Transverse colon (tissue), 4 donors: ENCODE results near the gene KLC3. TPM values are rescaled to one million over a fixed set of nuclear protein-coding genes. Genes with fewer than 3 reads are reported as not detected.

Experiments
- DNase-seq: peaks from one replicate; pipeline ENCODE4 v3.0.0-alpha.2; 2019
- H3K27ac ChIP-seq, 4 donors: fragments of 200-600 bp; sonication (generic); 2 replicates each; pipeline ENCODE4 v1.5.1; 2016 to 2018; ENCODE audit warnings: inconsistent platforms in 4 of 4
- H3K27me3 ChIP-seq: fragments of 200-600 bp; sonication (generic); 2 replicates; pipeline ENCODE4 v1.5.1; 2017; ENCODE audit warnings: inconsistent platforms
- H3K36me3 ChIP-seq, 4 donors: fragments of 200-600 bp; sonication (generic); 2 replicates each; pipeline ENCODE4 v1.5.1; 2017 to 2019; ENCODE audit warnings: inconsistent platforms in 4 of 4
- H3K4me1 ChIP-seq, 4 donors: fragments of 200-600 bp; sonication (generic); 2 replicates each; pipeline ENCODE4 v1.5.1; 2017 to 2020; ENCODE audit warnings: inconsistent platforms in 4 of 4
- H3K4me3 ChIP-seq, 4 donors: fragments of 200-600 bp; sonication (generic); 1 replicate in 1 of 4; 2 replicates in 3 of 4; pipeline versions ENCODE4 v1.5.1 to v1.6.1; 2017 to 2019; ENCODE audit warnings: inconsistent platforms in 4 of 4
- H3K9me3 ChIP-seq, 2 donors: fragments of 200-600 bp; sonication (generic); 2 replicates each; pipeline ENCODE4 v1.5.1; 2017 to 2019; ENCODE audit warnings: inconsistent platforms in 2 of 2
- CTCF ChIP-seq, 5 experiments: fragments of 200-600 bp in 3 of 5; fragments of 450-650 bp in 2 of 5; sonication (generic) in 3 of 5; IDR thresholded peaks; 1 replicate in 2 of 5; 2 replicates in 3 of 5; pipeline ENCODE4 v1.5.1; 2016 to 2017; ENCODE audit warnings: antibody characterized with exemption in 5 of 5, inconsistent platforms in 3 of 5, mild to moderate bottlenecking in 2 of 5, moderate library complexity in 1 of 5
- EP300 ChIP-seq: sonication (generic); formaldehyde crosslinking; IDR thresholded peaks from one replicate; pipeline ENCODE4 v1.6.1; 2017; ENCODE audit warnings: antibody characterized with exemption, low read depth
- POLR2A ChIP-seq: fragments of 450-650 bp; IDR thresholded peaks from one replicate; pipeline ENCODE4 v1.6.1; 2016; ENCODE audit warnings: antibody characterized with exemption, mild to moderate bottlenecking, moderate library complexity
- POLR2AphosphoS5 ChIP-seq, 3 donors: sonication (generic); formaldehyde crosslinking; IDR thresholded peaks; one replicate each; pipeline ENCODE4 v1.6.1; 2016; ENCODE audit warnings: antibody characterized with exemption in 3 of 3
- WGBS, 2 donors: methylation state at CpG; one replicate each; pipeline ENCODE4 v1.1.5; 2018; ENCODE audit warnings: low coverage in 1 of 2; 5-methylcytosine and 5-hydroxymethylcytosine counted together
- in situ Hi-C, 4 donors: fragments of 200-750 bp; cut with MboI; loops; one replicate each; pipeline versions ENCODE4 v1.15.0 to v1.15.1; 2017; ENCODE audit warnings: low sequenced_read_pairs in 3 of 4, low pct_ligation_motif_present in 1 of 4, low pct_unique_long_range_greater_than_20kb in 1 of 4
- intact Hi-C: fragments of 100-400 bp; cut with DNase I; formaldehyde crosslinking; loops from one replicate; pipeline ENCODE4 v1.15.1; 2023; ENCODE audit warnings: low total_unique reads
- total RNA-seq, 4 donors: library from RNA; depleted of rRNA; stranded (reverse); fragments of >200 nt; gene quantifications; one replicate each; pipeline ENCODE4 v1.1.0, GENCODE V29; 2016

The KLC3 gene
- total RNA-seq, 4 donors from 2014 or later, result not detected

GRCh38 chr19:45391871-45392665 lies 51.5 kb downstream of the KLC3 start:
- no peak for DNase-seq
- Histone ChIP-seq H3K4me3 (no peak overlapping the region), H3K27me3 (peaks cover 14% of the 10 kb centered on the region), H3K4me1 (no peaks in the 10 kb centered on the region), H3K9me3 (no peaks in the 10 kb centered on the region), H3K36me3 (no peaks in the 10 kb centered on the region), H3K27ac (no peak overlapping the region)
- WGBS, 2 donors, result 92% methylated on average over 17 of the region's 21 CpGs; no CpG with 5 or more reads in 1 of the 2 donors
- in situ Hi-C loops, result no loop called here
- TF ChIP-seq EP300 (no peak), CTCF (IDR thresholded peaks at IDR 0.05) (no peak), POLR2AphosphoS5 (IDR thresholded peaks at IDR 0.05) (no peak)
- intact Hi-C loops, result no loop called here

GRCh38 chr19:45395821-45396617 lies 55.5 kb downstream of the KLC3 start:
- in situ Hi-C loops, result no loop called here
- DNase-seq, result no peak

GRCh38 chr19:45400192-45400591 lies 59.6 kb downstream of the KLC3 start:
- intact Hi-C loops (no loop called here), in situ Hi-C loops (no loop called here)
- TF ChIP-seq POLR2AphosphoS5 (IDR thresholded peaks at IDR 0.05) (no peak), CTCF (IDR thresholded peaks at IDR 0.05) (no peak), EP300 (no peak), POLR2A (no peak)
- no peaks in the 10 kb centered on the region for H3K36me3 ChIP-seq
- no peaks in the 10 kb centered on the region for H3K9me3 ChIP-seq
- no peak overlapping the region for H3K4me3 ChIP-seq
- 91 to 100% methylated on average over 1 to 6 of the region's 6 CpGs for WGBS, 2 donors
- peaks cover 6 to 44% (median 32%) of the 10 kb centered on the region in 4 donors for H3K4me1 ChIP-seq
- H3K27ac ChIP-seq, result no peak overlapping the region
- peaks cover 26% of the 10 kb centered on the region for H3K27me3 ChIP-seq
- DNase-seq, result no peak

More at GRCh38 chr19:45395821-45396617, 55.5 kb downstream of the KLC3 start:
- H3K27ac ChIP-seq, result no peak overlapping the region
- intact Hi-C loops, result no loop called here
- TF ChIP-seq CTCF (IDR thresholded peaks at IDR 0.05) (no peak), POLR2AphosphoS5 (IDR thresholded peaks at IDR 0.05) (no peak), EP300 (no peak), POLR2A (no peak)
- H3K36me3 ChIP-seq, result no peaks in the 10 kb centered on the region
- H3K4me1 ChIP-seq, result peaks cover 6 to 13% (median 12%) of the 10 kb centered on the region in 4 donors
- no peak overlapping the region for H3K4me3 ChIP-seq
- WGBS, 2 donors, result 58 to 73% methylated on average over 2 to 49 of the region's 59 CpGs
- H3K27me3 ChIP-seq, result peaks cover 10% of the 10 kb centered on the region
- no peaks in the 10 kb centered on the region for H3K9me3 ChIP-seq

Other genes starting within 250 kb of the KLC3 start
- gene PPP1R37, start 247.6 kb upstream of the KLC3 start, total RNA-seq, result 10 to 100 TPM; 31.1 to 92.5 (median 45.2) TPM
- gene NKPD1, start 179.8 kb upstream of the KLC3 start, total RNA-seq, result 1 to 10 TPM in 1 of 4 donors, under 1 TPM in 1, not detected in 2; 0.32 to 1.5 TPM
- 10 to 100 TPM in 3 of 4 donors, not detected in 1; 15.7 to 51.2 (median 29.7) TPM for gene TRAPPC6A, start 162.5 kb upstream of the KLC3 start, total RNA-seq
- 10 to 100 TPM in 1 of 4 donors, 1 to 10 TPM in 3; 5.0 to 10.3 (median 9.2) TPM for gene BLOC1S3, start 162.0 kb upstream of the KLC3 start, total RNA-seq
- gene EXOC3L2, start 95.3 kb upstream of the KLC3 start, total RNA-seq, result 1 to 10 TPM in 2 of 4 donors, under 1 TPM in 1, not detected in 1; 0.68 to 7.0 (median 1.1) TPM
- gene MARK4, start 89.5 kb upstream of the KLC3 start, total RNA-seq, result 10 to 100 TPM; 11.0 to 40.8 (median 13.2) TPM
- 10 to 100 TPM in 2 of 4 donors, 1 to 10 TPM in 1, not detected in 1; 4.0 to 32.2 (median 27.9) TPM for gene CKM, start 17.9 kb upstream of the KLC3 start, total RNA-seq
- 10 to 100 TPM in 1 of 4 donors, 1 to 10 TPM in 3; 3.0 to 46.2 (median 9.2) TPM for gene ERCC2, start 29.8 kb downstream of the KLC3 start, total RNA-seq
- gene PPP1R13L, start 64.3 kb downstream of the KLC3 start, total RNA-seq, result 100 to 1,000 TPM in 1 of 4 donors, 10 to 100 TPM in 3; 28.5 to 298 (median 44.4) TPM
- gene POLR1G, start 65.9 kb downstream of the KLC3 start, total RNA-seq, result 1 to 10 TPM in 3 of 4 donors, under 1 TPM in 1; 1.00 to 3.5 (median 1.2) TPM
- gene ERCC1, start 83.2 kb downstream of the KLC3 start, total RNA-seq, result 10 to 100 TPM; 38.8 to 42.6 (median 40.0) TPM
- gene FOSB, start 127.2 kb downstream of the KLC3 start, total RNA-seq, result 10 to 100 TPM; 14.5 to 64.7 (median 25.6) TPM
- 10 to 100 TPM in 1 of 4 donors, 1 to 10 TPM in 1, not detected in 2; 5.7 to 13.5 TPM for gene RTN2, start 156.3 kb downstream of the KLC3 start, total RNA-seq
- 1 to 10 TPM in 2 of 4 donors, under 1 TPM in 1, not detected in 1; 1.00 to 4.3 (median 1.4) TPM for gene PPM1N, start 157.7 kb downstream of the KLC3 start, total RNA-seq
- 100 to 1,000 TPM; 167 to 465 (median 204) TPM for gene VASP, start 166.7 kb downstream of the KLC3 start, total RNA-seq
- gene OPA3, start 244.1 kb downstream of the KLC3 start, total RNA-seq, result 10 to 100 TPM in 1 of 4 donors, 1 to 10 TPM in 3; 6.7 to 10.8 (median 8.6) TPM